SIG-M5 (cell line): ENCODE measurements around the gene SULT2B1.
"Not testable (repeated sequence)": the region's sequence is repeated elsewhere in the genome, so short reads cannot be mapped to it uniquely, and the experiment has no call there.

ENCODE experiments used
- DNase-seq: peaks from one replicate; lab custom pipeline; 2025; lab: John Stamatoyannopoulos, UW

The SULT2B1 gene

DNA sequence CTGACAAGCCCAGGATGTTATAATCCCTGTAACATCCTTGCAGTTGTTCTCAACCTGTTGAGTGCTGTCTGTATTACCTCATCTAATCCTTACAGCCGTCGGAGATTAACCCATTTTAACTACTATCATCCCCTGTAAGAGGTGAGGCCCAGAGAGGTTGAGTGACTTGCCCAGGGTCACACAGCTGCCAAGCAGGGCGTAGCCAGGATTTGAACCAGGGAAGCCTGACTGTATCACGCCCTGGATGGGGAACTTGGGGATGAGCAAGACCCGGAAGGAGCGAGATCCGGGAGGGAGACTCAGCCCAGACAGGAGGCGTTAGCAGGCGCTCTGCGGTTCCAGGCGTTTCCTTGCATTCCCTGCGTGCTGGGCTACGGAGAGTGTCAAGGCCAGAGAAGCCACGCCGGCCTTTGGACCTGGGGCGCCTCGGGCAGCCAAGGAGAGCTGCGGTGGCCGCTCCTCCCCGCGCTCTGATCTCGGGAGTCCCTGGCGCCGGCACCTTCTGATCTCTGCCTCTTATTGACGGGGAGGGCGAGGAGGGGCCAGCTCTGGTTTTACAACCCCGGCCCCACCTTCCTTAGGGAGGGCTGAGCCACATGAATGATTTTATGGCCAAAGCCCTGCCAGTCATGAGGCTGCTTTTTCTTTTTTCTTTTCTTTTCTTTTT lies 6.2 kb downstream of the SULT2B1 start:
- DNase-seq = no peak

DNA sequence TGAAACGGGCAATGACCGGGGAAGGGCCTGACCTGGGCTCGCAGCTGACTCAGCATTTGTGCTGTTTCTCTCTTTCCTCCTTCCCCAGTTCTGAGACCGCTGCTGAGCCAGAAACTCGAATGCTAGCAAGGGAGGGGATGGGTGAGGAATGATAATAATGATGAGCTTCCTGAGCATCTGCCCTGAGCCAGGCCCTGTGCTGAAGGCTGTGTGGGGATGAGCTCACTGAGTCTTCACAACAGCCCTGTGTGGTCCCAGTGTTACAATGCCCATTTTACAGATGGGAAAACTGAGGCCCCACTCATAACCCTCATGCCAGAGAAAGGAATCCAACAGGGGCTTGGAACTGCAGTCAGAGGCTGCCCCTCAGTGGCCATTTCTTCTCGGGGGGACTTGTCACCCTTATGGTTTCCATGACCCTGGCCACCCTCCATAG lies 8.1 kb downstream of the SULT2B1 start:
- DNase-seq = no peak

DNA sequence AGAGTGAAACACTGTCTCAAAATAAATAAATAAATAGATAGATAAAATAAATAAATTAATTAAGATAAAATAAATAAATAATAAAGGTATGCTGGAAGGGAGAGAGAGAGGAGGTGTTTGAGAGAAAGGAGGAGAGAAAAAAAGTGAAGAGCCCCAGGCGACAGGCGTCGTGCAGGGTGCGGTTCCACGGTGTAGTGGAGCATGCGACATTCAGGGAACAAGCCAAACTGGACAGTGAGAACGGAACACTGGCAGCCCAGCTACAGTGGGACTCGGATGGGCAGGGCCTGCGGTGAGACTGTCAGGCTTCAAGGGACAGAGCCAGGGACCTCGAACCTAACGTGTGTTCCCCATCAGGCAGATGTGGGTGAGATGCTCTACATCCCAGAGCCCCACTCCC lies 9.4 kb downstream of the SULT2B1 start:
- DNase-seq = no peak

DNA sequence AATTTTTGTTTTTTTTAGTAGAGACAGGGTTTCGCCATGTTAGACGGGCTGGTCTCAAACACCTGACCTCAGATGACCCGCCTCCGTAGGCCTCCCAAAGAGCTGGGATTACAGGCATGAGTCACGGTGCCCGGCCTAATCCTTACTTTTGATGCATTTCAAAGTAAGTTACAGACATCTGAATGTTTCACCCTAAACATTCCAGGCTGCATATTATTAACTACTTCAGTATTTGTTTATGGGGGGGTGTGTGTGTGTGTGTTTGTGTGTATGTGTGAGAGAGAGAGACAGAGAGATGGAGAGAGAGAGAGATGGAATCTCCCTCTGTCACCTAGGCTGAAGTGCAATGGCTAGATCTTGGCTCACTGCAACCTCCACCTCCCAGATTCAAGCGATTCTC lies 13.1 kb downstream of the SULT2B1 start:
- no peak for DNase-seq

DNA sequence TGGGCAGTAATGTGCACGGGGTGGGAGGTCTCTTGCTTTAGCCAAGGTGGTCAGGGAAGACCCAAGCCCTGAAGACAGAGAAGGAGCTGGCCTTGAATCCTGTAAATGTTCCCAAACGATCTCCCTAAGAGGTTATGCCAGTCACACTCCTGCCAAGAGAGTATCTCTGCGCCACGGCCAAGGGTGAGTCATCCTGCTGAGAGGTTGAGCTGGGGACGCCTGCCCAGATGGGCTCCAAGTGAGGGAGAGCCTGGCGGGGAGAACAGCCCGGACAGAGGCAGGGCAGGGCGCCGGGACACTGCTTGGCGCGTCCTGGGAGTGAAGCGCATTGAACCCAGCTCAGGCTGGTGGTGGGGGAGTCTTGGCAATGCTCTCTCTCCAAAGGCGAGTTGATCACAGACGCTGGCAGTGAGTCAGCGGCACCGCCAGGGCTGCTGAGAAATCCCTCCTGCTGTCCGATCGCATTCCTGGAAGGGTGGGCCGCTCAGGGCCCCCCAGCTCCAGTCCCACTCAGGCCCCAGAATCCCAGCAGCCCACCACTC lies 16.4 kb downstream of the SULT2B1 start:
- no peak for DNase-seq

DNA sequence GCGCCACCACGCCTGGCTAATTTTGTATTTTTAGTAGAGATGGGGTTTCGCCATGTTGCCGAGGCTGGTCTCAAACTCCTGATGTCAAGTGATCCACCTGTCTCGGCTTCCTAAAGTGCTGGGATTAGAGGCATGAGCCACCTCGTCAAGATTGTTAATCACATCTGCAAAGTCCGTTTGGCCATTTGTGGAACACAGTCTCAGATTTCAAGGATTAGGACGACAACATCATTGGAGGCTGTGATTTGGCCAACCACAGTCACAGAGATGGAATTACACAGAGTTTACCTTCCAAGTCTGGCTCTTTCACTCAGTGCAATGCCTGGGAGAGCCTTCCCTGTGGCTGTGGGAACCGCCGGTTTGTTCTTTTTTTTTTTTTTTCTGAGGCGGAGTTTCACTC lies 17.8 kb downstream of the SULT2B1 start:
- DNase-seq = no peak

DNA sequence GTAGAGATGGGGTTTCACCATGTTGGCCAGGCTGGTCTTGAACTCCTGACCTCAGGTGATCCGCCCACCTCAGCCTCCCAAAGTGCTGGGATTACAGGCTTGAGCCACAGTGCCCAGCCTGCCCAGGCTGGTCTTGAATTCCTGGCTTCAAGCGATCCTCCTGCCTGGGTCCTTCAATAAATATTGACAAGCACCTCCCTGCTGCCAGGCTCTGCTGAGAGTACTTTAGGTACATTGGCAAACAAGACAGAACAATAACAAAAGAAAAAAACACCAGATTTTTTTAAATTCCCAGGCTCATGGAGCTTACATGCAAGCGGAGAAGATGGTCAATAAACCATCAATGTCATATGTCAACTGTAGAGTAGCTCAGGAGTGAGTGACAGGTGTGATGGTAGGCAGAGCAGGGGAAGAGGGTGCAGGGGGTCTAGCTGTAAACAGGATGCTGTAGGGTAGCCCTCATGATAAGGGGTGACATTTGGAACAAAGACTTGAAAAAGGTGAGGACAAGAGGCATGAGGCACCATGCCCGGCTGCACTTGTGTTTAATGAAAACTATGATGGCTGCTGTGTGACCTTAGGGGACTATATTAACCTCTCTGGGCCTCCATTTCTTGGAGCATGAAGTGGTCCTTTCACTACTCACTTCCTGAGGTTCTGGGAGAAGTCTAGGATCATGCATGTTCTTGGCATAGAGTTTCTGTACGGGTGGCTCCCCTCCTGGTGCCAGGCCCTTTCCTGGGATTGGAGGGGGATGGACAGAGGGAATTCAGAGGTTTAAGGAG lies 19.6 kb downstream of the SULT2B1 start:
- no peak for DNase-seq

DNA sequence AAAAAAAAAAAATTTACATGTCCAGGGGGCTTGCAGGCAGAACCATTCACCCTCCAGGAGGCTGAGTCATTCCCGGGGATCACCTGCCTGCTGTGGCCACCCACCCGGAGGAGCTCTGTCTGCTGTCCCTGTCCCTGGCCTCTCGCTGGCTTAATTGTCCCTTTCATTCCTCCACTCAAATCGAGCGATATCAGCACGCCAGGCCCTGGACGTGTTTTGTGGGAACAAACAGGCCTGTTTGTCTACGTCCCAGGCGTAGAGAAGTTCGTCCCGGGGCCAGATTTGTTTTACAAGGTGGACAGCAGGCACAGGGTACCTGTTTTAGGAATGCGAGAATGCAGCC lies 21.2 kb downstream of the SULT2B1 start:
- DNase-seq = no peak

DNA sequence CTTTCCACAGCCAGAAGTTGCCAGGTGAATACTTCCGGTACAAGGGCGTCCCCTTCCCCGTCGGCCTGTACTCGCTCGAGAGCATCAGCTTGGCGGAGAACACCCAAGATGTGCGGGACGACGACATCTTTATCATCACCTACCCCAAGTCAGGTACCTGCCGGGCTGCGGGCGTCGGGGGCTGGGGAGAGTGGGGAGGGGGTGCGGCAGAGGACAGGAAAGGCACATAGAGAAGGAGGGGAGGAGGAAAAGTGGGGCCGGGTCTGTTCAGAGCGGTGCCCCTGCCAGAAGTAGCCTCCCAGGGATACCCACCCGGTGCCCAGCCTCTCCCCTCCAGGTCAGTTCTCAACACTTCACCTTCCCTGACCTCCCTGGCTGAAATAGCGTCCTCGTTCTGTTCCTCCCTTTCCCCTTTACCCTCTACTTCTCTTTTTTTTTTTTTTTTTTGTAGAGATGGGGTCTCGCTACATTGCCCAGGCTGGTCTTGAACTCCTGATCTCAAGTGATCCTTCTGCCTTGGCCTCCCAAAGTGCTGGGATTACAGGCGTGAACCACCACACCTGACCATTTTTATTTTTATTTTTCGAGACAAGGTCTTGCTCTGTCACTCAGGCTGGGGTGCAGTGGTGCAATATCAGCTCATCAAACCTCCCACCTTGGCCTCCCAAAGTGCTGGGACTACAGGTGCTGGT lies 24.1 kb downstream of the SULT2B1 start:
- DNase-seq = no peak

DNA sequence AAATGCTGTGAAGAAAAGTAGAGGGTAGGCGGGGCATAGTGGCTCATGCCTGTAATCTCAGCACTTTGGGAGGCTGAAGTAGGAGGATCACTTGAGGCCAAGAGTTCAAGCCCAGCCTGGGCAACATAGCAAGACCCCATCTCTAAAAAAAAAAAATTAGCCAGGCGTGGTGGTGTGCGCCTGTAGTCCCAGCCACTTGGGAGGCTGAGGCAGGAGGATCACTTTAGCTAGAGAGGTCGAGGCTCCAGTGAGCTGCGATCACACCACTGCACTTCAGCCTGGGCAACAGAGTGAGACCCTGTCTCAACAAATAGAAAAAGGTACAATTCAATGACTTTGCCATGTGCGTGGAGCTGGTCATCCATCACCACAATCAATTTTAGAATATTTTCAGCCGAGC lies 25.9 kb downstream of the SULT2B1 start:
- DNase-seq = not testable (repeated sequence)

DNA sequence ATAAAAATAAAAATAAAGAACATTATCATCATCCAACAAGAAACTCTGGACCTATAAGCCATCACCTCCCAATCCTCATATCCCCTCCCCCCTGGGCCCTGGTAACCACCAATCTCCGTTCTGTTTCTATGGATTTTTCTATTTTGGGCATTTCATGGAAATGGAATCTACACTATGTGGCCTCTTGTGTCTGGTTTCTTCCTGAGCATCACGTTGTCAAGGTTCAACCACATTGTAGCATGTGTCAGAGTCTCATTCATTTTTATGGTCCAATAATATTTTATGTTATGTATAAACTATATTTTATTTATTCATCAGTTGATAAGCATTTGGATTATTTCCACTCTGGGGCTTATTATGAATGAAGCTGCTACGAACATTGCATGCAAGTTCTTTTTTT lies 26.9 kb downstream of the SULT2B1 start:
- no peak for DNase-seq

DNA sequence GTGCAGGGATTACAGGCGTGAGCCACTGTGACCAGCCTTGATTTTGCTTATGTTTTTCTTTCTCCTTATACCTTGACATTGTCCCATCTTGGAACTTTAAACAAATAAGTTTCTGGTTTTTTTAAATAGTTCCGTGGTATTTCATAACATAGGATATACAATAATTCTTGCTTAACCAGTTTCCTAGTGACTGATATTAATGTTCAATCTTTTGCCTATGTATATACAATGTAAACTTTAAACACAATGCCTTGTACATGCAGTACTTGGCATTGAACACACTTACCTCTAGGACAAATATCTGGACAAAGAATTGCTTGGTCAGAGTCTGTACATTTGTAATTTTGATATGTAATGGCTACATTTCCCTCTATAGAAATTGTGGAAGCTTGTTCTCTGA lies 30.2 kb downstream of the SULT2B1 start:
- DNase-seq = no peak

DNA sequence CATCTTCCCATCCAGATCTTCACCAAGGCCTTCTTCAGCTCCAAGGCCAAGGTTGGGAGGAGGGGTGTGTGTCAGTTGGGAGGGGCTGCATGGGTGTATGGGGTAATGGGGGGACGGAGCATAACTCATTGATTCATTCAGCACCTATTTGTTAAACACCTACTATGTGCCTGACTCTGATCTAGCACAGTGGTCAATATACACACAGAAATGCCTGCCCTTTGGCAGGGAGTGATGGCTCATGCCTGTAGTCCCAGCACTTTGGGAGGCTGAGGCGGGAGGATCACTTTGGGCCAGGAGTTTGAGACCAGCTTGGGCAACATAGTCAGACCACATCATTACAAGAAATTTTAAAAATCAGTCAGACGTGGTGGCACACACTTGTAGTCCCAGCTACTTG lies 35.4 kb downstream of the SULT2B1 start:
- no peak for DNase-seq

DNA sequence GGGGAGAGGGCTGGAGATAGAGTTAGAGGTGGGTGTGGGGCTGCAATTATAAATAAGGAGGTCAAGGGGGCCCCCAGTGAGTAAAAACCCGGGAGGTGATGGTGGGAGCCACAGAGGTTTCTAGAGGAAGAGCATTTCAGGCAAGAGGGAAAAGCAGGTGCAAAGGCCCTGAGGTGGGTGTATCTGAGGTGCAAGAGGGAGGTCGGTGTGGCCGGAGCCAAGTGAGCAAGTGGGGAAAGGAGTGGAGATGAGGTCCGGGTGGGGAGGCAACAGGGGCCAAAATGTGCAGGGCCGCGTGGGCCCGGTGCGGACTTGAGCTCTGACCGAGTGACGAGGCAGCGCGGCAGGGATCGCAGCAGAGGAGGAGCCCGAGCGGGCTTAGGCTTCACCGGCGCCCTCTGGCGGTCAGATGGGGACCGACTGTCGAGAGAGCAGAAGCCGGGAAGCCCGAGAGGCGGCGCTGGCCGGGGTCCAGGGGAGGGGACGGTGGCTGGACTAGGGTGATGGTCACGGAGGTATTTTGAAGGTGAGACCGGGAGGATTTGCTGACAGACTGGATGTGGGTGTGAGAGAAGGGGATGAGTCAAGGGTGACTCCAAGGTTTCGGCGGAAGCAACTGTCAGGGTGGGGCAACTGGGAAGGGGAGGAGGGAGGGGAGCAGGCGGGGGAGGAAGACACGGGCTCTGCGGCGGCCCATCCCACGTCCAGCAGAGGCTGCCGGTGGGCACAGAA lies 36.9 kb downstream of the SULT2B1 start:
- DNase-seq = no peak

DNA sequence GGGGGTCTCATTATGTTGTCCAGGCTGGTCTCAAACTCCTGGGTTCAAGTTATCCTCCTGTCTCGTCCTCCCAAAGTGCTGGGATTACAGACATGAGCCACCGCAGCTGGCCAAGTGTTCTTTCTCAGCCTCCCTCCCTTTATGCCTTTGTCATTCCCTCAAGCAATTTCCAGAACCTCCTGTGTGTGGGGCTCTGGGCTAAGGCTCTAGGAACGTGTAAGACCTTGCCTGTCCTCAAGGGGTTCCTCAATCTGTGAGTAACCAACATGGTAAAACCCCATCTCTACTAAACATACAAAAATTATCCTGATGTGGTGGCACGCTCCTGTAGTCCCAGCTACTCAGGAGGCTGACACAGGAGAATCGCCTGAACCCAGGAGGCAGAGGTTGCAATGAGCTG lies 39.0 kb downstream of the SULT2B1 start:
- no peak for DNase-seq

DNA sequence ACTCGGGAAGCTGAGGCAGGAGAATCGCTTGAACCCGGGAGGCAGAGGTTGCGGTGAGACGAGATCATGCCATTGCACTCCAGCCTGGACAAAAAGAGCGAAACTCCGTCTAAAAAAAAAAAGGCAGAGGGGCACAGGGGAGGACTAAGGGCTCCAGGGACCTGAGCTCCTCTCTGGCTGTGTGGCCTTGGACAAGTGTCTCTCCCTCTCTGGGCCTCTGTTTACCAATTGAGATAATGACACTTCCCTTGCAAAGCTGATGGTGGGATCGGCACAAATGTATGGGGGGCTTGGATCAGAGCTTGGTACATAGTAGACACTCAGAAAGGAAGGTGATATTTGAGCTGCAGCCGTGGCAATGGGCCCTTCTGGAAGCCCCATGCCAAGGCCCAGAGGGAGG lies 43.2 kb downstream of the SULT2B1 start:
- no peak for DNase-seq

DNA sequence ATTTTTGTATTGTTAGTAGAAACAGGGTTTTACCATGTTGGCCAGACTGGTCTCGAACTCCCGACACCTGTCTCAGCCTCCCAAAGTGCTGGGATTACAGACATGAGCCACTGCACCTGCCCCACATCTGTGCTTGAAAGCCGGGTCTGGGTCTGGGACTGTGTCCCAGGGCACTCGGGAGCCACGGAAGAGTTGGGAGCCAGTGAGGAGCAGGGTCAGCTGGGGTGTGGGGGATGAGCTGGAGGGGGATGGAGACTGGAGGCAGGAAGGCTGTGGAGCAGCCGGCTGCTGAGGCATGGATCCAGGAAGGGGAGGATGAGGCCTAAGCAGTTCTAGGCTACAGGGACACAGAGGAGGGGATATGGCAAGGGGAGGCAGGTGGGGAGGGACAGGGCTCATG lies 43.9 kb downstream of the SULT2B1 start:
- no peak for DNase-seq

DNA sequence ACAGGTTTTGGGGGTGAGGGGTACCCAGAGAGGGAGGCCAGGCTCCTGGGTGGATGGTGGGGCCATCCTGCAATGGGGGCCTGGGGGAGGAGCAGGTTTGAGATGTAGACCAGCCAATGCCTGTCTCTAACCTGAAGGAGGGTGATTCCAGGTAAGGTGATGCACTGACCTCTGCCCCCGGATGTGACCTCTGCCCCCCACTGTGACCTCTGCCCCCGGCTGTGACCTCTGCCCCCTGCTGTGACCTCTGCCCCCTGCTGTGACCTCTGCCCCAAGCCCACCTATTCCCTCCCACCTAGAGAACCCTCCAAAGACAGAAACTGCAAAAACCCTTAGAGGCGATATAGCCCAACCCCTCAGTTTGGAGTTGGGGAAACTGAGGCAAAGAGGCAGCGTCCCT lies 44.3 kb downstream of the SULT2B1 start:
- no peak for DNase-seq

DNA sequence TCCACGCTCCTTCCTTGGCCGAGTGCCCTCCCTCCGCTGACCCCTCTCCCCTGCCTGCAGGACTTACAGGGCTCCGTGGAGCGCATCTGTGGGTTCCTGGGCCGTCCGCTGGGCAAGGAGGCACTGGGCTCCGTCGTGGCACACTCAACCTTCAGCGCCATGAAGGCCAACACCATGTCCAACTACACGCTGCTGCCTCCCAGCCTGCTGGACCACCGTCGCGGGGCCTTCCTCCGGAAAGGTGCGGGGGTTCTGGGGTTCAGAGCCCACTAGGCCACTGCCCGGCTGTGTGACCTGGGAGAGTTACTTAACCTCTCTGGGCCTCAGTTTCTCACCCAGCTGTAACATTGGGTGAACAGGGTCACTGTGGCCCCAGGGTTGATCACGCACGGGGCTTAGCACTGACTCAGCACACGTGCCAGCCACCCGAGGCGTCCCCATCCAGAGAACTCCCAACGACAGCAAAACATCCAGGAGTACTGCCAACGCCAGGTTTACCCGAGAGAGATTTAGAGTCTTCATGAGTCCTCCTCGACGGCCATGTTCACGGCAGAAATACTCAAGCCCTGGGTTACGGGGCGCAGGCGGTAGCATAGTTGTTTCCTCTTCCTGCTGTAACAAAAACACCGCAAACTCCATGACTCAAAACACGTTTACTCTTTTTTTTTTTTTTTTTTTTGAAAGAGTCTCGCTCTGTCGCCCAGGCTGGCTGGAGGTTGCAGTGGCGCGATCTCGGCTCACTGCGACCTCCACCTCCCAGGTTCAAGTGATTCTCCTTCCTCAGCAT lies 44.9 kb downstream of the SULT2B1 start:
- DNase-seq = no peak

DNA sequence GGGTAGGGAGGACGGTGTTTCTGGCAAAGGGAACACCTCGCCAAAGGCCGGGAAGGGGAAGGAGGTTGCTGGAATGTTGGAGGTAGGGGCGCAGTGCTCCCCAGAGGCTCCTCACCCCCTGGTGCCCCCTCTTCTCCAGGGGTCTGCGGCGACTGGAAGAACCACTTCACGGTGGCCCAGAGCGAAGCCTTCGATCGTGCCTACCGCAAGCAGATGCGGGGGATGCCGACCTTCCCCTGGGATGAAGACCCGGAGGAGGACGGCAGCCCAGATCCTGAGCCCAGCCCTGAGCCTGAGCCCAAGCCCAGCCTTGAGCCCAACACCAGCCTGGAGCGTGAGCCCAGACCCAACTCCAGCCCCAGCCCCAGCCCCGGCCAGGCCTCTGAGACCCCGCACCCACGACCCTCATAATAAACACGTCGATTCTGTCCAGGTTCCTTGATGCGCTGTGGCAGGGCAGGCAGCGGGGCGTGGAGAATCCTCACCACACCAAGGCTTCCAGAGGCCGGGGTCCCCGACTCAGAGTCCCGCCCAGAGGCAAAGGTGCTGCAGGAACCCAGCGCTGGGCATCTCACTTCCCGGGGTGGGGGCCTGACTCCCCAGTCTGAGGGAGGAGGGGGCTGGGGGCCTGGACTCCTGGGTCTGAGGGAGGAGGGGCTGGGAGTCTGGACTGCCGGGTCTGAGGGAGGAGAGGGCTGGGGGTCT lies 47.2 kb downstream of the SULT2B1 start:
- no peak for DNase-seq
